HG03108 (cell line): Measurements from ENCODE around the gene AKR1A1.

ENCODE experiments used
- ATAC-seq: cut with Tn5 transposase; IDR thresholded peaks from one replicate; pipeline ENCODE4 v1.9.1; 2021; ENCODE audit warnings: moderate library complexity; ENCODE audit not compliant: unreplicated experiment

AKR1A1 gene

DNA sequence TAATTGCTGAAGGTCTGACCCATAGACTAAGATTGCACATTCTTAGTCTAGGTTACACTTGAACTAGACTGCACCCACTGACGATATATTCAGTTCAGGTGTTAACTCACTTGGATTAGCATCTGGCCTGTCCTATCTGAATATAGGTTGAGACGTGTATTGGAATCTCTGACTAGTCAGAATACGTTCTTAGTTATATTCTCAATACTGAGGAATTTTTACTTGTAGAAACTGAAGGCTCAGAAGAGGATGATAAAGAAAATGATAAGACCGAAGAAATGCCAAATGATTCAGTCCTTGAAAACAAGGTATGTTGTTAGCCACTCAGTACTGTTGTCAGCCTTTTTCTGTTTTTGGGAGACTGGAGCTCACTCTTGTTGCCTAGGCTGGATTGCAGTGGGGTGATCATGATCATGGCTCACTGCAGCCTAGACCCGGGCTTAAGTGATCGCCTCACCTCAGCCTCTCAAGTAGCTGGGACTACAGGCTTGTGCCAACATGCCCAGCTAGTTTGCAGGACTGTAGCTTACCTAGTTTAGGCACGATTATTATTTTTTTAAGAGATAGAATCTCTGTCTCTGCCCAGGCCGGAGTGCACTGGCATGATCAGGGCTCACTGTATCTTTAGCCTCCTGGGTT is 62.4 kb downstream of the AKR1A1 start:
- no peak for ATAC-seq

DNA sequence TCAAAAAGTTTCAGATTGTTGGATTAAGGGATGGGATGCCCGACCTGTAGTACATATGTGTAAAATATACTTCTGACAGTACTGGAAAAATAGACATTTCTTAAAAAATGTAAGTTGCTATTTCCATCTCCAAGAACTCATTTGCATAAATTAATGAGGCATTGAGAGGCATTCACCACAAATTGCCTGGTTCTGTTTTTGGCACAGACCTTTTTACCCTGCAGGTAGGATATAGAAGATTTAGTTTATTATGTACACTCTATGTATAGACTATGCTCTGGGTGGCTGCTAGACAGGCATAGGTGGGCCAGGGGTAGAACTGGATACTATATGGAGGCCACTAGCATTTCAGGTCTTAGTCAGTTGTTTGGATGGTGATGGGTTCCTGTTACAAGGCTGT is 65.3 kb downstream of the AKR1A1 start:
- no peak for ATAC-seq

DNA sequence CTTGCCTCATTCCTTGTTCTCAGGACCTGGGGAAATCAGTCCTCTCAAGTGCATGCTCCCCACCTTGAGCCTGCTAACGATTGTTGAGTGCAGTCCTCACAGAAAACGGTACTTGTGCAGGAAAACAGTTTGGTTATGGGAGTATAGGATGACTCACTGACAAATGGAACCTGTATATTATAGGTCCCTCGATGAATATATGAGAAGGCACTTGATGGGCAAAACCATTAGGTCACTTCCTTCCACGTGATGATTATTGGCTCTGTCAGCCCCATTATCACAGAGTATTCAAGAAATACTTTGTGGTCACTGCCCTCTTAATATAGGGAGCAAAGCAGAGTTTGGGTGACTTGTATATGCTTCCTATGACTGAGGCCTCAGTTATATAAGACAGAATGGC is 67.0 kb downstream of the AKR1A1 start:
- ATAC-seq: no peak

DNA sequence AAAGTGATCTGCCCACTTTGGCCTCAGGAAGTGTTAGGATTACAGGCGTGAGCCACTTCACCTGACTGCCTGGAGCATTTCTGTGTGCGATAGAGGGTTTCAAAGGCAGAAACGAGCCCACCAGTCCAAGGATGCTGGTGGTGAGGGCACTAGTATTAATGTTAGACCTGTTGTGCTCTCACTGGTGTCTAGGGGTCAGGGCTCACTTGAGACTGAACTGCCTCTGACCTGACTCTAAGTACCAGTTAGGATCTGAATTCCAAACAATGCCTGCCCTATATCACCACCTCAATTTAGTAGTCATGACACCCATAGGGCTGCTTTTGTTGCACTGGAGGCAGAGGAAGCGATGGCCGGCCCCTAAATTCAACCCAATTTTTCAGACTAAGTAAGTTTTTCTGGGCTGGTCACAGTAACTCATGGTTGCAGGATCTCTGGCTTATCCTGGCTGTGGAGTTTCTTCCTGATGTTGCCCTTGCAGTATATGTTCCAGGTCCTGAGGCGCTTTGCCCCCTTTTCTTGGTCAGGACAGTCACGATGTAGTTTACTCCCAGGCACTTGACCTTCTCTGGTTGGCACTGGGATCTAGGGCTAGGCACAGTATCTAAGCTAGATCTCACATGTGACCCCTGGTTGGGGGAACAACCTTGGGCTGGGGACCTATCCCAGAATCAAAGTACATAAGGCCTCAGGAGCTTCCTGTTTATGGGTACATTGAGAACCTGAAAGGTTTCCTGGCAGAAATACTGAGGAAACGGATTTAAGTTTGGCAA is 68.7 kb downstream of the AKR1A1 start:
- ATAC-seq: no peak
